Caco-2 (cell line): Measurements from ENCODE around the gene FAM184A. TPM values are rescaled to one million over a fixed set of nuclear protein-coding genes. Genes with fewer than 3 reads are reported as not detected.

Source experiments
- BruUV-seq: library from RNA; stranded (reverse); fragments of 400-500 nt; replicated peaks from 2 replicates; lab custom pipeline; 2021; lab: Mats Ljungman, UMichigan
- CTCF ChIA-PET: fragments of 300-600 bp; sonication (Branson Sonifier 250); formaldehyde crosslinking; loops from one replicate; lab custom pipeline; 2022; ENCODE audit warnings: antibody characterized with exemption; lab: Charles Lee
- POLR2A ChIA-PET: fragments of 300-600 bp; sonication (Branson Sonifier 250); formaldehyde crosslinking; loops from one replicate; lab custom pipeline; 2022; ENCODE audit warnings: antibody characterized with exemption; lab: Charles Lee
- DNase-seq, 2 experiments: peaks; one replicate each; pipeline versions ENCODE4 v3.0.0 to v3.0.0-alpha.2; 2020 to 2022
- H3K27me3 ChIP-seq: replicated peaks from 2 replicates; pipeline ENCODE4 v1.6.0; 2011; ENCODE audit warnings: low read length; ENCODE audit not compliant: control insufficient read depth, insufficient read depth
- H3K36me3 ChIP-seq: 2 replicates; pipeline ENCODE4 v1.5.1; 2011; ENCODE audit warnings: low read length; ENCODE audit not compliant: control insufficient read depth, insufficient read depth
- H3K4me1 ChIP-seq: fragments of 250-450 bp; sonication (Bioruptor Pico); 2 replicates; pipeline ENCODE4 v1.5.1; 2020; ENCODE audit warnings: mild to moderate bottlenecking
- H3K4me3 ChIP-seq: 2 replicates; pipeline ENCODE4 v1.5.1; 2011; ENCODE audit warnings: low read depth, mild to moderate bottlenecking, control low read depth, low read length
- H3K9me3 ChIP-seq: fragments of 250-450 bp; sonication (Bioruptor Pico); 2 replicates; pipeline ENCODE4 v1.5.1; 2020; ENCODE audit warnings: mild to moderate bottlenecking, moderate library complexity
- H3K27ac Mint-ChIP-seq: one replicate; pipeline ENCODE4 v1.8.0; 2022; ENCODE audit warnings: mixed read lengths; ENCODE audit not compliant: unreplicated experiment
- H3K27me3 Mint-ChIP-seq: one replicate; pipeline ENCODE4 v1.8.0; 2022; ENCODE audit warnings: mixed read lengths; ENCODE audit not compliant: insufficient read depth, unreplicated experiment
- H3K36me3 Mint-ChIP-seq: one replicate; pipeline ENCODE4 v1.8.0; 2022; ENCODE audit warnings: mild to moderate bottlenecking, mixed read lengths; ENCODE audit not compliant: insufficient read depth, unreplicated experiment
- H3K4me1 Mint-ChIP-seq: one replicate; pipeline ENCODE4 v1.8.0; 2022; ENCODE audit warnings: low read depth, mixed read lengths; ENCODE audit not compliant: unreplicated experiment
- H3K4me3 Mint-ChIP-seq: one replicate; pipeline ENCODE4 v1.8.0; 2022; ENCODE audit warnings: mild to moderate bottlenecking, moderate library complexity, mixed read lengths; ENCODE audit not compliant: unreplicated experiment
- H3K9me3 Mint-ChIP-seq: one replicate; pipeline ENCODE4 v1.8.0; 2022; ENCODE audit warnings: mixed read lengths; ENCODE audit not compliant: unreplicated experiment
- intact Hi-C: fragments of 100-400 bp; cut with micrococcal nuclease; formaldehyde crosslinking; loops from one replicate; pipeline ENCODE4 v1.10.0; 2022; ENCODE audit not compliant: unreplicated experiment
- total RNA-seq: library from RNA; stranded (reverse); gene quantifications from 2 replicates; pipeline ENCODE4 v1.2.3, GENCODE V29; 2022
- TF ChIP-seq, protein P1 (sequence below), 2 experiments: fragments of 200-600 bp in 1 of 2; IDR thresholded peaks; 1 replicate in 1 of 2; 2 replicates in 1 of 2; pipeline versions ENCODE4 v1.5.1 to v1.8.0; 2011 to 2022; ENCODE audit warnings: antibody characterized with exemption in 1 of 2, control low read depth in 1 of 2, inconsistent platforms in 1 of 2, low read depth in 1 of 2, low read length in 1 of 2, mild to moderate bottlenecking in 1 of 2, moderate library complexity in 1 of 2; ENCODE audit not compliant: insufficient read depth in 1 of 2, severe bottlenecking in 1 of 2, unreplicated experiment in 1 of 2

The FAM184A gene
- total RNA-seq, 1 experiment from 2014 or later, result 10.8 TPM

DNA sequence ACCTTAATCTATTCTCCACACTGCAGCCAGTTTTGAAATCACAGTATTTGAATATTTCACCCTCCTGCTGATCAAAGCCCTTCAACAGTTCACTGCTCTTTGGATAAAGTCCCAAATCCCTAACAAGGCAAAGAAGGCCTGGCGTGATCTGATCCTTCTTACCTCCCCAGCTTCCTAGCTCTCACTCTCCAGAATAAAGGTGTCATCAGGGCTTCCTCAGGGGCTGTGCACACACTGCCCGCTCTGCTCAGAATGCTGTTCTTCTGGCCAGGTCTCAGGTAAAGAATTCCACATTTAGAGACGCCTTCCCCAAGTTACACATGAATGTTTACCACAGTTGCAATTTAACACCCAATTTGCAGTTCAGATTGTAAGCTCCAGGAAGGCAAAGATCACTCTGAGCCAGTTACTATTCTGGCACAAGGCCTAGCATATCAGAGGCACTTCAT is 84.6 kb downstream of the FAM184A start:
- Histone ChIP-seq H3K9me3 (no peaks in the 10 kb centered on the region), H3K36me3 (no peaks in the 10 kb centered on the region), H3K4me3 (no peak overlapping the region), H3K27me3 (no peaks in the 10 kb centered on the region), H3K4me1 (no peaks in the 10 kb centered on the region)
- BruUV-seq, result no TSS peak
- H3K36me3 Mint-ChIP-seq, result peaks cover 5% of the 10 kb centered on the region
- H3K27me3 Mint-ChIP-seq, result no peaks in the 10 kb centered on the region
- no peak overlapping the region for H3K27ac Mint-ChIP-seq
- intact Hi-C loops, result no loop called here
- ChIA-PET POLR2A (no interaction called here), CTCF (no interaction called here)
- no peaks in the 10 kb centered on the region for H3K4me1 Mint-ChIP-seq
- H3K9me3 Mint-ChIP-seq, result no peaks in the 10 kb centered on the region
- no peak overlapping the region for H3K4me3 Mint-ChIP-seq
- DNase-seq, result no peak
- TF ChIP-seq, protein P1, sequence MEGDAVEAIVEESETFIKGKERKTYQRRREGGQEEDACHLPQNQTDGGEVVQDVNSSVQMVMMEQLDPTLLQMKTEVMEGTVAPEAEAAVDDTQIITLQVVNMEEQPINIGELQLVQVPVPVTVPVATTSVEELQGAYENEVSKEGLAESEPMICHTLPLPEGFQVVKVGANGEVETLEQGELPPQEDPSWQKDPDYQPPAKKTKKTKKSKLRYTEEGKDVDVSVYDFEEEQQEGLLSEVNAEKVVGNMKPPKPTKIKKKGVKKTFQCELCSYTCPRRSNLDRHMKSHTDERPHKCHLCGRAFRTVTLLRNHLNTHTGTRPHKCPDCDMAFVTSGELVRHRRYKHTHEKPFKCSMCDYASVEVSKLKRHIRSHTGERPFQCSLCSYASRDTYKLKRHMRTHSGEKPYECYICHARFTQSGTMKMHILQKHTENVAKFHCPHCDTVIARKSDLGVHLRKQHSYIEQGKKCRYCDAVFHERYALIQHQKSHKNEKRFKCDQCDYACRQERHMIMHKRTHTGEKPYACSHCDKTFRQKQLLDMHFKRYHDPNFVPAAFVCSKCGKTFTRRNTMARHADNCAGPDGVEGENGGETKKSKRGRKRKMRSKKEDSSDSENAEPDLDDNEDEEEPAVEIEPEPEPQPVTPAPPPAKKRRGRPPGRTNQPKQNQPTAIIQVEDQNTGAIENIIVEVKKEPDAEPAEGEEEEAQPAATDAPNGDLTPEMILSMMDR (IDR thresholded peaks at IDR 0.05; ENCODE audit: insufficient read depth in 1 of 2, low read depth in 1 of 2, low read length in 1 of 2, severe bottlenecking in 1 of 2, unreplicated experiment in 1 of 2), result no peak

DNA sequence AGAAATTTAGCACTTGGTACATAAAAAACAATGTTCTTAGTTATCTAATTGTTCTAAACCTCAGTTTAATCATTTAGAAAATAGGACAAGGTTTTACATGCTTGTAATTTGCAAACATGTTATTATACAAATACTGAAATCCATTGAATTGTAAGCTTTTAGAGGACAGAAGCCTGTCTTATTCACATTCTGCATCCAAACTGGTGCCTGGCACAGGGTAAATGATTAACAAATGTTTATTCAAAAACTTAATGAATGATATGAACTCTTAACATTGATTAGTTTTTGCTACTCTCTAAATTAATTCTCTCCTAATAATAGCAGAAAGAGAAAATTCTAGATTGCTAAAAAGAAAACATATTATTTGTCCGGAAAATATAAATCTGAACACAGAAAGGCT is 85.1 kb downstream of the FAM184A start:
- no peaks in the 10 kb centered on the region for H3K27me3 ChIP-seq
- ChIA-PET POLR2A (no interaction called here), CTCF (no interaction called here)
- TF ChIP-seq, protein P1 (IDR thresholded peaks at IDR 0.05; ENCODE audit: insufficient read depth in 1 of 2, low read depth in 1 of 2, low read length in 1 of 2, severe bottlenecking in 1 of 2, unreplicated experiment in 1 of 2), result no peak
- no peaks in the 10 kb centered on the region for H3K36me3 ChIP-seq
- no peak overlapping the region for H3K4me3 ChIP-seq
- no peaks in the 10 kb centered on the region for H3K9me3 ChIP-seq
- no peak overlapping the region for H3K4me3 Mint-ChIP-seq
- peaks cover 5% of the 10 kb centered on the region for H3K36me3 Mint-ChIP-seq
- H3K9me3 Mint-ChIP-seq, result no peaks in the 10 kb centered on the region
- H3K27ac Mint-ChIP-seq, result no peak overlapping the region
- H3K4me1 ChIP-seq, result no peaks in the 10 kb centered on the region
- intact Hi-C loops, result no loop called here
- no peaks in the 10 kb centered on the region for H3K4me1 Mint-ChIP-seq
- no peaks in the 10 kb centered on the region for H3K27me3 Mint-ChIP-seq
- no peak for DNase-seq
- no TSS peak for BruUV-seq

DNA sequence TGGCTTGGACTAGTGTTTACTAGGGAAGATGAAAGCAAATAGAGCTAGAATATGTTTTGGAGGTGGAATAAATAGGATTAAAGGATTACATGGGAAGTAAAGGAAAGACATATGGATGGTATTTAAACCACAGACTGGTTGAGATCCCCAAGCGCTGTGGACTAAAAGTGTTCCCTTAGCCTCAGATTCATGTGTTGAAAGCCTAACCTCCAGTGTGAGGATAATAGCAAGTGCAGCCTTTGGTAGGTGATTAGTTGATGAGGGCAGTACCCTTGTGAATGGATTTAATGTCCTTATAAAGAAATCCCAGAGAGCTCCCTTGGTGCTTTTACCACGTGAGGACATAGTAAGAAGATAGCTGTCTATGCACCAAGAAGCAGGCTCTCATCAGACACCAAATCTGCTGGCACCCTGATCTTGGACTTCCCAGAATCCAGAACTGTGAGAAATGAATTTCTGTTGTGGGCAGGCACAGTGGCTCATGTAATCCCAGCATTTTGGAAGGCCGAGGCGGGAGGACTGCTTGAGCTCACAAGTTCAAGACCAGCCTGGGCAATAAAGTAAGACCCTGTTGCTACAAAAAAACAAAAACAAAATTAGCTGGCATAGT is 86.2 kb downstream of the FAM184A start:
- H3K36me3 Mint-ChIP-seq, result peaks cover 5% of the 10 kb centered on the region
- Histone ChIP-seq H3K4me1 (no peaks in the 10 kb centered on the region), H3K9me3 (no peaks in the 10 kb centered on the region), H3K4me3 (no peak overlapping the region), H3K36me3 (no peaks in the 10 kb centered on the region), H3K27me3 (no peaks in the 10 kb centered on the region)
- no peak for DNase-seq
- H3K9me3 Mint-ChIP-seq, result no peaks in the 10 kb centered on the region
- intact Hi-C loops, result no loop called here
- ChIA-PET CTCF (no interaction called here), POLR2A (no interaction called here)
- no peak overlapping the region for H3K27ac Mint-ChIP-seq
- TF ChIP-seq, protein P1 (IDR thresholded peaks at IDR 0.05; ENCODE audit: insufficient read depth in 1 of 2, low read depth in 1 of 2, low read length in 1 of 2, severe bottlenecking in 1 of 2, unreplicated experiment in 1 of 2), result no peak
- no peaks in the 10 kb centered on the region for H3K4me1 Mint-ChIP-seq
- no TSS peak for BruUV-seq
- no peak overlapping the region for H3K4me3 Mint-ChIP-seq
- no peaks in the 10 kb centered on the region for H3K27me3 Mint-ChIP-seq
